ENCODE results near the gene BTF3.

DNA sequence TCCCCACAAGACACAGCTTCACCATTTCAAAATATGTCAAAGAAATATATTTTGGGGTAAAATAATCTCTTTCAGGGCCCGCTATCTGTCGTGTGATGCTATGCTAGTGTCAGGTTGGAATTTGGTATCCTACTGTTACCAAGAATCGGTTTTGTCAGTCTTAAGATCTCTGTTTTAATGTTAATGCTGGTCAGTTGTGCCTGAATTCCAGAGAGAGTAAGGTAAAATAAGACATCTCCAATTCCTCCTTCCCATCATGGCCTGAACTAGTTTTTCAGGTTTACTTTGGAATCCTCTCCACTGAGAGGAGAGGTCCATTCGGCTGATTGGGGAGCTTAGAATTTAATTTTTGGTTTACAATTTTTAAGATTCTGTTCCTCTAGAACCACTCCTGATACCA is 10.4 kb upstream of the BTF3 start:
- TF ChIP-seq, protein P1, sequence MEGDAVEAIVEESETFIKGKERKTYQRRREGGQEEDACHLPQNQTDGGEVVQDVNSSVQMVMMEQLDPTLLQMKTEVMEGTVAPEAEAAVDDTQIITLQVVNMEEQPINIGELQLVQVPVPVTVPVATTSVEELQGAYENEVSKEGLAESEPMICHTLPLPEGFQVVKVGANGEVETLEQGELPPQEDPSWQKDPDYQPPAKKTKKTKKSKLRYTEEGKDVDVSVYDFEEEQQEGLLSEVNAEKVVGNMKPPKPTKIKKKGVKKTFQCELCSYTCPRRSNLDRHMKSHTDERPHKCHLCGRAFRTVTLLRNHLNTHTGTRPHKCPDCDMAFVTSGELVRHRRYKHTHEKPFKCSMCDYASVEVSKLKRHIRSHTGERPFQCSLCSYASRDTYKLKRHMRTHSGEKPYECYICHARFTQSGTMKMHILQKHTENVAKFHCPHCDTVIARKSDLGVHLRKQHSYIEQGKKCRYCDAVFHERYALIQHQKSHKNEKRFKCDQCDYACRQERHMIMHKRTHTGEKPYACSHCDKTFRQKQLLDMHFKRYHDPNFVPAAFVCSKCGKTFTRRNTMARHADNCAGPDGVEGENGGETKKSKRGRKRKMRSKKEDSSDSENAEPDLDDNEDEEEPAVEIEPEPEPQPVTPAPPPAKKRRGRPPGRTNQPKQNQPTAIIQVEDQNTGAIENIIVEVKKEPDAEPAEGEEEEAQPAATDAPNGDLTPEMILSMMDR (IDR thresholded peaks at IDR 0.05): no peak
- no peak for TF ChIP-seq POLR2A (IDR thresholded peaks at IDR 0.05)

All from testis (tissue), 2 donors.